ENCODE data around the gene CD180.

DNA sequence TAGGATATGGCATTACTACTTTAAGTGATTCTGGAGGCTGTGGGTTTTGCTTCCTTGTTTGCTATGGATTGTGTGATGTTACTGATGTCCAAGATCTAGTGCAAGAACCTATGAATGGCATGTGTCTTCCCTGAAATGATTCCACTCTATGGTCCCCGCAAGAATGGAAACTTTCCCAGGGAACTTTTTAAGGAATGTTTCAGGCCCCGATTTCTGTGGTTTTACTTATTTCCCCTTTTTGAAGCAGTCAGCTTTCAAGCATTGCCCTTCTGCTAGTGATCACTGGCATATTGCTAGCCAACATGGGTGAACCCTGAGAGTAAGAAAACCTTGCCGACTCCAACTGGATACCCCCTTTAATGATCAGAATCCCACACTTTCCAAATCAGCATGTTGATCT lies 26.6 kb upstream of the CD180 start:
- no peak for TF ChIP-seq POLR2A (IDR thresholded peaks at IDR 0.05)
- TF ChIP-seq, protein P1, sequence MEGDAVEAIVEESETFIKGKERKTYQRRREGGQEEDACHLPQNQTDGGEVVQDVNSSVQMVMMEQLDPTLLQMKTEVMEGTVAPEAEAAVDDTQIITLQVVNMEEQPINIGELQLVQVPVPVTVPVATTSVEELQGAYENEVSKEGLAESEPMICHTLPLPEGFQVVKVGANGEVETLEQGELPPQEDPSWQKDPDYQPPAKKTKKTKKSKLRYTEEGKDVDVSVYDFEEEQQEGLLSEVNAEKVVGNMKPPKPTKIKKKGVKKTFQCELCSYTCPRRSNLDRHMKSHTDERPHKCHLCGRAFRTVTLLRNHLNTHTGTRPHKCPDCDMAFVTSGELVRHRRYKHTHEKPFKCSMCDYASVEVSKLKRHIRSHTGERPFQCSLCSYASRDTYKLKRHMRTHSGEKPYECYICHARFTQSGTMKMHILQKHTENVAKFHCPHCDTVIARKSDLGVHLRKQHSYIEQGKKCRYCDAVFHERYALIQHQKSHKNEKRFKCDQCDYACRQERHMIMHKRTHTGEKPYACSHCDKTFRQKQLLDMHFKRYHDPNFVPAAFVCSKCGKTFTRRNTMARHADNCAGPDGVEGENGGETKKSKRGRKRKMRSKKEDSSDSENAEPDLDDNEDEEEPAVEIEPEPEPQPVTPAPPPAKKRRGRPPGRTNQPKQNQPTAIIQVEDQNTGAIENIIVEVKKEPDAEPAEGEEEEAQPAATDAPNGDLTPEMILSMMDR (IDR thresholded peaks at IDR 0.05): no peak

All from heart left ventricle (tissue), 13 donors.